ENCODE data around the gene PPP2CA. TPM values are rescaled to one million over a fixed set of nuclear protein-coding genes. Genes with fewer than 3 reads are reported as not detected.

PPP2CA gene
- total and polyA plus RNA-seq, 2 of the 13 experiments (the other 11 are each of a cell fraction or from before 2014, with no cell fraction given), result 82.4 to 171 TPM

DNA sequence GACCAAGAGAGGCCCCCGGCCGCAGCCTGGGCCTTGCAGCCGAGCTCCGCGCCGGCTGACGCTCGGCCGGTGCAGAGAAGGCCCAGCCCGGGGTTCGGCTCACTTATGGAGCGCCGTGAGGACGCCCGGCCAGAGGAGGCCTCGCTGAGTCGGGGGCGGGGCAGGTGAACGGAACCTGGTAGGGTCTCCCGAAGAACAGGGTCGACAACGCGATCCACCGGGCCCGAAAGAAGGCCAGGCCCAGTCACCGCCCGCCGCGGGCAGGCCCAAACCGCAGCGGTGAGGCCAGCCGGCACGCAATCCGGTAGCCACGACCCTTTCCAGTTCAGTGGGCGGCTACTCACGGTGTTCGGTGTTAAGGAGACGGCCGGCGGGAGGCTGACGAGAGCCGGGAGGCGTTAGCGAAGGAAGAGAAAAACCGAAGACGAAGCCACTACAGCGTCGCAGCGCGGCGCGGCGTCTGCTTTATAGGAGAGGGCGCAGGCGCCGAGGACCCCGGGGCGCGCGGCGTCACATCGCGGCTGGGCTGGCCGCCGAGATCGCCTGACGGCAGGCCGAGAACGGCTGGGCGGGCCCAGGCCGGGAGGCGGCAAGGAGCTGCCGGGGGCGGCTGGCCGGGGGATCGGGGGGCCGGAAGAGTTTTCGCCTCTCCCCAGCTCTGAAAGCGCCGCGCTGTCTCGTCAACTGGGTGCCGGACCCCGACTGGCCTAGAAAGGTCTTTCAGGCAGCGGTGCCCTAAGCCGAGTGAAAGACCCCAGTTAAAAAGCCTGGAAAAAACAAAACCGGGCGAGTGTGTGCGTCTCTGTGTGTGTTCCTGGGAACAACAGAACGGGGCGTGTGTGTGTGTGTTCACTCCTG lies 49.1 kb downstream of the PPP2CA start, which contains the start of gene SKP1 (continued):
- TF ChIP-seq, protein P1, sequence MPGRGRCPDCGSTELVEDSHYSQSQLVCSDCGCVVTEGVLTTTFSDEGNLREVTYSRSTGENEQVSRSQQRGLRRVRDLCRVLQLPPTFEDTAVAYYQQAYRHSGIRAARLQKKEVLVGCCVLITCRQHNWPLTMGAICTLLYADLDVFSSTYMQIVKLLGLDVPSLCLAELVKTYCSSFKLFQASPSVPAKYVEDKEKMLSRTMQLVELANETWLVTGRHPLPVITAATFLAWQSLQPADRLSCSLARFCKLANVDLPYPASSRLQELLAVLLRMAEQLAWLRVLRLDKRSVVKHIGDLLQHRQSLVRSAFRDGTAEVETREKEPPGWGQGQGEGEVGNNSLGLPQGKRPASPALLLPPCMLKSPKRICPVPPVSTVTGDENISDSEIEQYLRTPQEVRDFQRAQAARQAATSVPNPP (CRISPR knock-in tag; IDR thresholded peaks at IDR 0.05), result peak; percentile 92
- no peak for TF ChIP-seq SCMH1 (CRISPR knock-in tag; IDR thresholded peaks at IDR 0.05; ENCODE audit: borderline replicate concordance)
- peak; percentile 58; the same call in 1 of the 2 replicates for TF ChIP-seq GFI1 (CRISPR knock-in tag; IDR thresholded peaks at IDR 0.05; ENCODE audit: borderline replicate concordance)
- 0 out of 2 replicates have a peak, but pooled peaks have one; percentile 44 for TF ChIP-seq ZNF484 (CRISPR knock-in tag; IDR thresholded peaks at IDR 0.05; ENCODE audit: borderline replicate concordance, low read depth)
- no peak for TF ChIP-seq ZNF260 (CRISPR knock-in tag; IDR thresholded peaks at IDR 0.05; ENCODE audit: borderline replicate concordance, low read depth)
- TF ChIP-seq ZNF256 (CRISPR knock-in tag; conservative IDR thresholded peaks at IDR 0.05), result peak; percentile 83; the same call in 1 of the 2 replicates
- TF ChIP-seq ARNT (IDR thresholded peaks at IDR 0.05), result no peak
- TF ChIP-seq FOXK2 (IDR thresholded peaks at IDR 0.05), result no peak
- no peak for TF ChIP-seq NFIB (CRISPR knock-in tag; IDR thresholded peaks at IDR 0.05; ENCODE audit: borderline replicate concordance)
- TF ChIP-seq CEBPG (CRISPR knock-in tag; IDR thresholded peaks at IDR 0.05), result no peak
- TF ChIP-seq GRHL1 (CRISPR knock-in tag; conservative IDR thresholded peaks at IDR 0.05), result no peak
- 0 out of 2 replicates have a peak, but pooled peaks have one; percentile 75 for TF ChIP-seq FOXJ3 (CRISPR knock-in tag; IDR thresholded peaks at IDR 0.05; ENCODE audit: borderline replicate concordance)
- peak; percentile 80; the same call in 1 of the 2 replicates for TF ChIP-seq ZSCAN29 (CRISPR knock-in tag; conservative IDR thresholded peaks at IDR 0.05)
- TF ChIP-seq DR1 (CRISPR knock-in tag; IDR thresholded peaks at IDR 0.05), result peak; percentile 98
- peak; percentile 78; the same call in 1 of the 2 replicates for TF ChIP-seq ISX (CRISPR knock-in tag; conservative IDR thresholded peaks at IDR 0.05)
- TF ChIP-seq, protein P2, sequence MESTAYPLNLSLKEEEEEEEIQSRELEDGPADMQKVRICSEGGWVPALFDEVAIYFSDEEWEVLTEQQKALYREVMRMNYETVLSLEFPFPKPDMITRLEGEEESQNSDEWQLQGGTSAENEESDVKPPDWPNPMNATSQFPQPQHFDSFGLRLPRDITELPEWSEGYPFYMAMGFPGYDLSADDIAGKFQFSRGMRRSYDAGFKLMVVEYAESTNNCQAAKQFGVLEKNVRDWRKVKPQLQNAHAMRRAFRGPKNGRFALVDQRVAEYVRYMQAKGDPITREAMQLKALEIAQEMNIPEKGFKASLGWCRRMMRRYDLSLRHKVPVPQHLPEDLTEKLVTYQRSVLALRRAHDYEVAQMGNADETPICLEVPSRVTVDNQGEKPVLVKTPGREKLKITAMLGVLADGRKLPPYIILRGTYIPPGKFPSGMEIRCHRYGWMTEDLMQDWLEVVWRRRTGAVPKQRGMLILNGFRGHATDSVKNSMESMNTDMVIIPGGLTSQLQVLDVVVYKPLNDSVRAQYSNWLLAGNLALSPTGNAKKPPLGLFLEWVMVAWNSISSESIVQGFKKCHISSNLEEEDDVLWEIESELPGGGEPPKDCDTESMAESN (CRISPR knock-in tag; conservative IDR thresholded peaks at IDR 0.05), result peak; percentile 96; the same call in 1 of the 2 replicates
- TF ChIP-seq, protein P3, sequence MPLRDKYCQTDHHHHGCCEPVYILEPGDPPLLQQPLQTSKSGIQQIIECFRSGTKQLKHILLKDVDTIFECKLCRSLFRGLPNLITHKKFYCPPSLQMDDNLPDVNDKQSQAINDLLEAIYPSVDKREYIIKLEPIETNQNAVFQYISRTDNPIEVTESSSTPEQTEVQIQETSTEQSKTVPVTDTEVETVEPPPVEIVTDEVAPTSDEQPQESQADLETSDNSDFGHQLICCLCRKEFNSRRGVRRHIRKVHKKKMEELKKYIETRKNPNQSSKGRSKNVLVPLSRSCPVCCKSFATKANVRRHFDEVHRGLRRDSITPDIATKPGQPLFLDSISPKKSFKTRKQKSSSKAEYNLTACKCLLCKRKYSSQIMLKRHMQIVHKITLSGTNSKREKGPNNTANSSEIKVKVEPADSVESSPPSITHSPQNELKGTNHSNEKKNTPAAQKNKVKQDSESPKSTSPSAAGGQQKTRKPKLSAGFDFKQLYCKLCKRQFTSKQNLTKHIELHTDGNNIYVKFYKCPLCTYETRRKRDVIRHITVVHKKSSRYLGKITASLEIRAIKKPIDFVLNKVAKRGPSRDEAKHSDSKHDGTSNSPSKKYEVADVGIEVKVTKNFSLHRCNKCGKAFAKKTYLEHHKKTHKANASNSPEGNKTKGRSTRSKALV (CRISPR knock-in tag; IDR thresholded peaks at IDR 0.05), result peak; percentile 81; the same call in 1 of the 2 replicates
- TF ChIP-seq CREB1 (IDR thresholded peaks at IDR 0.05), result peak; percentile 24; the same call in 1 of the 2 replicates
- TF ChIP-seq CREB1 (CRISPR knock-in tag; IDR thresholded peaks at IDR 0.05), result peak; percentile 64; the same call in 1 of the 2 replicates
- TF ChIP-seq LRRFIP1 (CRISPR knock-in tag; conservative IDR thresholded peaks at IDR 0.05), result 0 out of 2 replicates have a peak, but pooled peaks have one; percentile 38

Measured in HepG2 (cell line).